Measurements from ENCODE around the gene KIAA1586.
"Not testable (repeated sequence)": the region's sequence is repeated elsewhere in the genome, so short reads cannot be mapped to it uniquely, and the experiment has no call there.

Gene KIAA1586

DNA sequence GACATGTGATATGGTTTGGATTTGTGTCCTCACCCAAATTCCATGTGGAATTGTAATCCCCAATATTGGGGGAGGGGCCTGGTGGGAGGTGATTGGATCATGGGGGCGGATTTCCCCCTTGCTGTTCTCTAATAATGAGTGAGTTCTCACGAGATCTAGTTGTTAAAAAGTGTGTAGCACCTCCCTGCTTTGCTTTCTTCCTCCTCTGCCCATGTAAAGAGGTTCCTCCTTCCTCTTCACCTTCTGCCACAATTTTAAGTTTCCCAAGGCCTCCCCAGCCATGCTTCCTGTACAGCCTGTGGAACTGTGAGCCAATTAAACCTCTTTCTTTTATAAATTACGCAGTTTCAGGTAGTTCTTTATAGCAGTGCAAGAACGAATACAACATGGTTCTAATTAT, 41.4 kb downstream of the KIAA1586 start:
- no peak for DNase-seq (ENCODE audit: low read depth)

DNA sequence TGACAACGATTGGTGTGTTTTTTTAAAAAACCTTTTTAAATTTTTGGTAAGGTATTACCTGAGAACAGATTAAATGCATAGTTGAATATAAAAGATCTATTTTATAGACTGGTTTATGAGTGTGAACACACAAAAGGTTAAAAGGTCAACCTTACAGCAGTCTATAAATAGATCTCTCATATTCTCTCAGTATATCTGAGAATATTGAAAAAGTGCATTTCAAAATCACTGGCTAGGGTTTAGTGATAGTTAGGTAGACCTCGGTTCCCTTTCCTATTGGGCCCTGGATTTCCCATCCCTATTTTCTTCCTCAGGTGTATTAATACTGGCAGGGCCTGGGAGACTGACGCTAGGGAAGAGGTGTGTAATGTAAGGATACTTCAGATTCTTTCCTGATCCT, 42.8 kb downstream of the KIAA1586 start:
- peak overlapping the region; percentile 56 for H3K4me3 ChIP-seq (ENCODE audit: low read length)
- TF ChIP-seq, protein P1, sequence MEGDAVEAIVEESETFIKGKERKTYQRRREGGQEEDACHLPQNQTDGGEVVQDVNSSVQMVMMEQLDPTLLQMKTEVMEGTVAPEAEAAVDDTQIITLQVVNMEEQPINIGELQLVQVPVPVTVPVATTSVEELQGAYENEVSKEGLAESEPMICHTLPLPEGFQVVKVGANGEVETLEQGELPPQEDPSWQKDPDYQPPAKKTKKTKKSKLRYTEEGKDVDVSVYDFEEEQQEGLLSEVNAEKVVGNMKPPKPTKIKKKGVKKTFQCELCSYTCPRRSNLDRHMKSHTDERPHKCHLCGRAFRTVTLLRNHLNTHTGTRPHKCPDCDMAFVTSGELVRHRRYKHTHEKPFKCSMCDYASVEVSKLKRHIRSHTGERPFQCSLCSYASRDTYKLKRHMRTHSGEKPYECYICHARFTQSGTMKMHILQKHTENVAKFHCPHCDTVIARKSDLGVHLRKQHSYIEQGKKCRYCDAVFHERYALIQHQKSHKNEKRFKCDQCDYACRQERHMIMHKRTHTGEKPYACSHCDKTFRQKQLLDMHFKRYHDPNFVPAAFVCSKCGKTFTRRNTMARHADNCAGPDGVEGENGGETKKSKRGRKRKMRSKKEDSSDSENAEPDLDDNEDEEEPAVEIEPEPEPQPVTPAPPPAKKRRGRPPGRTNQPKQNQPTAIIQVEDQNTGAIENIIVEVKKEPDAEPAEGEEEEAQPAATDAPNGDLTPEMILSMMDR (IDR thresholded peaks at IDR 0.05; ENCODE audit: insufficient read depth, low read depth, low read length, missing control alignments), result no peak
- DNase-seq (ENCODE audit: low read depth), result no peak

More for the DNA sequence above, 41.4 kb downstream of the KIAA1586 start:
- H3K4me3 ChIP-seq (ENCODE audit: low read length), result no peak overlapping the region
- TF ChIP-seq, protein P1 (IDR thresholded peaks at IDR 0.05; ENCODE audit: insufficient read depth, low read depth, low read length, missing control alignments), result no peak

DNA sequence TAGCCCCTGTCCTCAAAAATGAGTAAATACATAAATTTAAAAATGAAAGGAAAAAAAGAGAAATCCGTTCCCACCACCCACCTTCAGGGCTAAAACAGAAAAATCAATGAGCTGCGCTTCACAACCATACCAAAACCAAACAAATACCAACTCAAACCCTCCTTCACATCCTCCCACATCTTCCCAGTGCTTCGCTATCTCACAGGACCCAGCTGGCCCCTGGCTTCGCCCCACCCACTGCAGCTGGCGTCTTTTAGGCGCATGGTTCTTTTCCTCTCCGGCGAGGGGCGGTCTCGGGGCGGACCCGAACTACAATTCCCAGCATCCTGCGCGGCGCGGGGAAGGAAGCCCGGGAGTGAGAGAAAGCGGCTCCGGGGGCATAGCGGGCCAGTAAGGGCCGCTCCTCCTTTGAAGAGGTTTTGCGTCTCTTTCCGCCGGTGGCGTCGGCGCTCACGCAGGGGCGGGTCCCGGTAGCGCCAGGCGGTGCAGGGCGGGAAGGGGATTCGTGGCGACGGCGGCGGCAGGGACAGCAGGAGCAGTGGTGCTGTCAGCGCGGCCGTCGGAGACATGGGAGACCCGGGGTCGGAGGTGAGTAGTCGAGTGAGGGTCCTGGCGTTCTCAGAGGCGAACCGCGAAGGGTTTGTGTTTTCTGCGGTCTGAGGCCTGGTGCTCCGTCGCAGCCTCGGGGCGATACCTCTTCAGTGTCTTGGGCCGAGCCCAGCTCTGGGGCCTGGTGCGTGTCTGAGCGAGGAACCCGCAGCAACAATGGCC, 43.4 kb downstream of the KIAA1586 start, which contains the start of gene ZNF451:
Gene ZNF451, plus strand, starts transcription at position 502 of the 771 bp plus-strand sequence. Its CDS starts 66 bp downstream, at position 568.
- TF ChIP-seq, protein P1 (IDR thresholded peaks at IDR 0.05; ENCODE audit: insufficient read depth, low read depth, low read length, missing control alignments), result no peak
- H3K4me3 ChIP-seq (ENCODE audit: low read length), result peak within 1 kb of the TSS; percentile 56
- peak; percentile 98 for DNase-seq (ENCODE audit: low read depth)

DNA sequence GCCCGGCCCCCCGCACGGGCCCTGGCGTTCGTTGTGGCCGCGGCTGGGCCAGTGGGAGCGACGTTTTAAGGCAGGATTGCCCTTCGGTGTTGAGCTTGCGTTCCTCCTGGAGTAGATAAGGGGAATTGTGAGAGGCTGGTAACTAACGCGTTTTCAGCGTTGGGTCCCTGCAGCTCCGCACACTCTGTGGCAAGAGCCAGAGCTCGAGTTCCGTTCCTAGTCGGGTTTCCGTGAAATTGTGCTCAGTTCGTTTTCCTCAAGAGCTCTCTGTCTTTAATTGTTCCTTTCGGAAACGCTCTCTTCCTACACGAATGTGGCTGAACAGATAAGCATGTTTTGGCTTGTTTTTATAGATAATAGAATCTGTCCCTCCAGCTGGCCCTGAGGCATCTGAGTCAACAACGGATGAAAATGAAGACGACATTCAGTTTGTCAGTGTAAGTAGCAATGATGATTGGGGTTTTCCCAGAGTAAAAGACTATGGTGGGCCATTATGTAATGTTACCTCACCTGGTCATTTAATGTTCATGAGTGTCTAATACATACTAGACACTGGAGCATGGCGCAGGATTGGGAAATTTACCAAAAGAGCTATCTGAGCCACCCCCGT, 44.1 kb downstream of the KIAA1586 start:
- H3K4me3 ChIP-seq (ENCODE audit: low read length); DNase-seq (ENCODE audit: low read depth): not testable (repeated sequence)

DNA sequence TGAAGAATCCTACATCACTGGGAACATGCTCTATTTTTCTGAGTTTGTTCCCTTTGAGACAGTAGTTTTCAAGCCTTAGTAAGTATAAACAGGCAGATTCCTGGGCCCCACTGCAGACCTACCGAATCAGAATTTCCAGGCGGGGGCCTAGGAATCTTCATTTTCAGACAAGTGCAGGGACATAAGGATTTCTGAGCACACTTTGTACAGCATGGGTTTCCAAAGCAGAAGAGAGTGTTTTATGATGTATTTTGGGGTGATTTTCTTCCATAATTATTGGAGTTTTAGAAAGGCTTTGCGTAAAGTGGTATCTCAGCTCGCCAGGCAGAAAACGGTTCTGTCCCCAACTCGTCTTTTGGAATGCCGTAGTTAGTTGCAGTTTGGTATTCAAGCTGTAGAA, 44.9 kb downstream of the KIAA1586 start:
- DNase-seq (ENCODE audit: low read depth), result not testable (repeated sequence)
- peak overlapping the region; percentile 28 for H3K4me3 ChIP-seq (ENCODE audit: low read length)

DNA sequence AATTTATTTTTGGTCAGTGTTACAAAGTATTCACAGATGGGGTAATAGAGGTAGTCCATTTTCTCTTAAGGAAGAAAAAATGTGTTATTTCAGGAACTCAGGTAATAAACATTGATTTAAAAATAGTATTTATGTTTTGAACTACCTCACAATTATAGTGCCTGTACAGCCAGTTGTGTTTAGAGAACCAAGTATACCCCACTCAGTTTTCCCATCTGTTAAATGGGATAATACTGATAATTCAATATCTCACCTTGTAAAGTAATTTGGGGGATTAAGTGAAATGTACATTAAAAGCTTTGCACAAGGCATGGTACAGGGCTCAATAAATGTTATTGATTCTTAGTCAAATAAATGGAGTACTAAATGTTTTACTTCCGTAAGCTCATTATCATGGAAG, 48.2 kb downstream of the KIAA1586 start:
- H3K4me3 ChIP-seq (ENCODE audit: low read length), result no peak overlapping the region
- TF ChIP-seq, protein P1 (IDR thresholded peaks at IDR 0.05; ENCODE audit: insufficient read depth, low read depth, low read length, missing control alignments), result no peak
- no peak for DNase-seq (ENCODE audit: low read depth)

DNA sequence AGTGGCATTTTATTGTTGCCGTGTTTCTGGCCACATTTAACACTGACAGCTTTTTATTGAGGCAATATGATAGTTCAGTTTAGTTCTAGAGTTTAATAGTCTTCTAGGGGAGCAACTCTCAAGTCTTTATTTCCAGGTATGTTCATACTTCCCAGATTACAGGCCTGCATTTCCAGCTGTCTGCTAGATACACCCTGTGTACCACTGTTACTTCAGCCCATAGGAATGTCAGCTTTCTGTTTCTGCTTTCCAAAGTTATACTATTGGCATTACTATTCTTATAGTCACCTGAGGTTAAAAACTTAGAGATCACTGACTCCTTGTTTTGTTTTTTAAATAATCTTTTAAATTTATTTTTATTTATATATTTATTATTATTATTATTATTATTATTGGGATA, 51.1 kb downstream of the KIAA1586 start:
- TF ChIP-seq, protein P1 (IDR thresholded peaks at IDR 0.05; ENCODE audit: insufficient read depth, low read depth, low read length, missing control alignments), result no peak
- peak; percentile 39 for DNase-seq (ENCODE audit: low read depth)
- no peak overlapping the region for H3K4me3 ChIP-seq (ENCODE audit: low read length)

DNA sequence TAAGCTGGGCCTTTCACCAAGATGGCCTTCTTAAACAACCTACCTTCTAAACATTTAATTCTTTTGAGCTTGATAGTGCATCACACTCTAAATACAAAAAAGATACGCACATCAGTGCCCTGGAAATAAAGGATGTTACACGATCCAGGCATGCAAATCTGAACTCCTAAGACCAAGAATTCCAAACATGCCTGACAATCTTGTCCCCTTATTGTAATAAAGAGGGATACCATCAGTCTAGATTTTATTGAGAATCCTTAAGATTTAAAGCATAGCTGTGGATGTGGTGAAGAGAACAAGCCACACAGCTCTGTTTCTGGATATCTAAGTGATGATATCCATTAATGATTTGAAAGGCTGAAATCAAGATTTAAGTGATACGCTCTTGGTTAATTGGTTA, 56.5 kb downstream of the KIAA1586 start:
- TF ChIP-seq, protein P1 (IDR thresholded peaks at IDR 0.05; ENCODE audit: insufficient read depth, low read depth, low read length, missing control alignments), result no peak
- H3K4me3 ChIP-seq (ENCODE audit: low read length), result no peak overlapping the region
- DNase-seq (ENCODE audit: low read depth), result no peak

Measured in epithelial cell of esophagus (primary cell).